K562 (cell line): ENCODE results near the gene HIVEP3. TPM values are rescaled to one million over a fixed set of nuclear protein-coding genes. Genes with fewer than 3 reads are reported as not detected.

Experiments
- ARNT ChIP-seq, 2 experiments: fragments of 450-650 bp; IDR thresholded peaks; 2 replicates each; pipeline ENCODE4 v1.6.1; 2016; ENCODE audit warnings: mild to moderate bottlenecking in 1 of 2
- CBFA2T2 ChIP-seq: fragments of 450-650 bp; conservative IDR thresholded peaks from 2 replicates; pipeline ENCODE4 v1.6.1; 2017; ENCODE audit warnings: mild to moderate bottlenecking
- CC2D1A ChIP-seq: fragments of 450-650 bp; IDR thresholded peaks from 2 replicates; pipeline ENCODE4 v1.6.1; 2017; ENCODE audit warnings: mild to moderate bottlenecking
- CREBBP ChIP-seq: IDR thresholded peaks from one replicate; pipeline ENCODE4 v1.6.1; 2012; ENCODE audit warnings: low read depth, mild to moderate bottlenecking, control low read depth, inconsistent platforms, low read length
- CXXC5 ChIP-seq: fragments of 250-450 bp; sonication (Bioruptor Pico); IDR thresholded peaks from 2 replicates; pipeline ENCODE4 v1.8.0; 2022; ENCODE audit warnings: inconsistent platforms, mild to moderate bottlenecking, moderate library complexity
- FOSL1 ChIP-seq: fragments of 200-800 bp; sonication (Bioruptor generic); conservative IDR thresholded peaks from 2 replicates; pipeline ENCODE4 v1.6.1; 2016; ENCODE audit warnings: missing genetic modification characterization, missing compliant biosample characterization
- HMG20A ChIP-seq: fragments of 450-650 bp; formaldehyde crosslinking; conservative IDR thresholded peaks from 2 replicates; pipeline ENCODE4 v1.4.0; 2020; ENCODE audit warnings: mild to moderate bottlenecking, mixed read lengths
- KLF16 ChIP-seq: IDR thresholded peaks from 2 replicates; pipeline ENCODE4 v1.6.1; 2016; ENCODE audit warnings: antibody characterized with exemption
- MEF2D ChIP-seq: conservative IDR thresholded peaks from 2 replicates; pipeline ENCODE4 v1.6.1; 2016; ENCODE audit warnings: low read depth, missing genetic modification characterization, missing compliant biosample characterization
- MEIS2 ChIP-seq: fragments of 450-650 bp; IDR thresholded peaks from 2 replicates; pipeline ENCODE4 v1.6.1; 2014; ENCODE audit warnings: mild to moderate bottlenecking; ENCODE audit not compliant: partially characterized antibody
- MYC ChIP-seq, 2 experiments: fragments of 250-450 bp in 1 of 2; sonication (Bioruptor Pico) in 1 of 2; IDR thresholded peaks; 2 replicates each; pipeline versions ENCODE4 v1.5.1 to v1.6.1; 2012 to 2021; ENCODE audit warnings: low read depth in 2 of 2, borderline replicate concordance in 1 of 2, improper control_type of control experiment in 1 of 2, low read length in 1 of 2, mild to moderate bottlenecking in 1 of 2, moderate library complexity in 1 of 2
- RBM15 ChIP-seq: fragments of 200-400 bp; formaldehyde crosslinking; IDR thresholded peaks from 2 replicates; pipeline ENCODE4 v1.6.1; 2018; ENCODE audit warnings: mild to moderate bottlenecking, low read length, moderate library complexity; ENCODE audit not compliant: insufficient read depth
- SUPT5H ChIP-seq: fragments of 450-650 bp; IDR thresholded peaks from 2 replicates; pipeline ENCODE4 v1.6.1; 2016
- ZBTB17 ChIP-seq: fragments of 450-650 bp; formaldehyde crosslinking; IDR thresholded peaks from 2 replicates; pipeline ENCODE4 v1.4.0; 2020; ENCODE audit warnings: mild to moderate bottlenecking
- ZFP30 ChIP-seq: fragments of 250-450 bp; sonication (Bioruptor Pico); IDR thresholded peaks from 2 replicates; pipeline ENCODE4 v1.8.0; 2022; ENCODE audit warnings: moderate library complexity, mild to moderate bottlenecking, inconsistent platforms, borderline replicate concordance
- ZNF12 ChIP-seq: sonication (generic); formaldehyde crosslinking; IDR thresholded peaks from 2 replicates; pipeline ENCODE4 v1.4.0; 2020; ENCODE audit warnings: mild to moderate bottlenecking, missing genetic modification reagents
- polyA plus RNA-seq, 8 experiments: library from polyadenylated mRNA; depleted of rRNA in 4 of 8; stranded (reverse) in 5 of 8; unstranded in 3 of 8; fragments of >200 nt; fragmentation: Nextera tagmentation in 2 of 8; fragmentation: Illumina TruSeq in 1 of 8; extraction: Ambion mirVana in 2 of 8; extraction: Trizol in 1 of 8; gene quantifications; 2 replicates each; pipeline versions ENCODE4 v1.2.1 to v1.2.3, GENCODE V29; 2011 to 2014; ENCODE audit warnings: inconsistent platforms in 1 of 8, missing spikeins in 1 of 8
- total RNA-seq, 7 experiments: library from RNA; depleted of rRNA in 6 of 7; stranded (reverse); fragments of >200 nt in 6 of 7; fragmentation: Illumina TruSeq in 2 of 7; extraction: Trizol in 2 of 7; gene quantifications; 2 replicates each; pipeline versions ENCODE4 v1.2.1 to v1.2.3, GENCODE V29; 2011 to 2021; ENCODE audit warnings: low replicate concordance in 1 of 7
- TF ChIP-seq, protein P1 (sequence below): sonication (generic); formaldehyde crosslinking; IDR thresholded peaks from 2 replicates; pipeline ENCODE4 v1.8.0; 2022; ENCODE audit warnings: mild to moderate bottlenecking, missing genetic modification reagents, borderline replicate concordance
- TF ChIP-seq, protein P2 (sequence below): sonication (generic); formaldehyde crosslinking; IDR thresholded peaks from 2 replicates; pipeline ENCODE4 v1.8.1; 2023; ENCODE audit warnings: mild to moderate bottlenecking, missing genetic modification reagents
- TF ChIP-seq, protein P3 (sequence below): fragments of 450-650 bp; IDR thresholded peaks from 2 replicates; pipeline ENCODE4 v1.7.1; 2018; ENCODE audit warnings: mild to moderate bottlenecking, low read depth; ENCODE audit not compliant: partially characterized antibody
- TF ChIP-seq, protein P4 (sequence below): sonication (generic); formaldehyde crosslinking; IDR thresholded peaks from 2 replicates; pipeline ENCODE4 v1.8.0; 2022; ENCODE audit warnings: mild to moderate bottlenecking, missing genetic modification reagents
- TF ChIP-seq, protein P5 (sequence below): sonication (generic); formaldehyde crosslinking; IDR thresholded peaks from 2 replicates; pipeline ENCODE4 v1.8.0; 2022; ENCODE audit warnings: mild to moderate bottlenecking, missing genetic modification reagents

The HIVEP3 gene
- total and polyA plus RNA-seq, 9 of the 15 experiments (the other 6 are each of a cell fraction or from before 2014, with no cell fraction given): 0.09 to 0.58 (median 0.34) TPM; not detected in 1

DNA sequence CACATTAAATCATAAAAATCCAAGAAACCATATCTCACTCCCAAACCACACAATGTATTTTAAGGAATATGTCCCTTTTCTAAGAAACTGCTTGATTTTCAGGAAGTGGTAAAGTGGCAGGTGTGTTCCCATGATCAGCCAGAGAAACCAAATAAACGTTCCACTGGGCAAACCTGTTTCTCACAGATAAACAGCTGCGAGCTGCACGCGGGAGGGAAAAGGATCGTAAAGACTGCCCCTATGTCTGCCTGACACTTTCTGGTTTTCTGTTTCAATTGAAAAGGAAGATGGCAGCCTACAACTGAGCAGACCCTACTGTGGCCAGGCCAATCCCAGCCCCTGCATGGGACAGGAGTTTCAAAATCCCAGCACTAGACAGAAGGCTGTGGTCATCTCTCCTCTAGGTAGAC is 36.6 kb downstream of the HIVEP3 start (continued):
- TF ChIP-seq CXXC5 (CRISPR knock-in tag) (peak; percentile 96), CREBBP (no peak), MYC (IDR thresholded peaks at IDR 0.05; ENCODE audit: low read depth, low read length) (peak; percentile 76), MYC (CRISPR knock-in tag; IDR thresholded peaks at IDR 0.05; ENCODE audit: borderline replicate concordance, low read depth) (no peak), CC2D1A (peak; percentile 74; the same call in 1 of the 2 replicates), RBM15 (no peak), SUPT5H (no peak), CBFA2T2 (peak; percentile 96), HMG20A (CRISPR knock-in tag) (no peak), FOSL1 (tag) (peak; percentile 68), MEF2D (peak; percentile 86), KLF16 (peak; percentile 96), ZFP30 (no peak), ZBTB17 (CRISPR knock-in tag) (no peak), MEIS2 (peak; percentile 66), ZNF12 (CRISPR knock-in tag) (no peak), ARNT (IDR thresholded peaks at IDR 0.05) (peak; percentile 67 to 74; a peak in 3 of 4 replicates)
- TF ChIP-seq, protein P1, sequence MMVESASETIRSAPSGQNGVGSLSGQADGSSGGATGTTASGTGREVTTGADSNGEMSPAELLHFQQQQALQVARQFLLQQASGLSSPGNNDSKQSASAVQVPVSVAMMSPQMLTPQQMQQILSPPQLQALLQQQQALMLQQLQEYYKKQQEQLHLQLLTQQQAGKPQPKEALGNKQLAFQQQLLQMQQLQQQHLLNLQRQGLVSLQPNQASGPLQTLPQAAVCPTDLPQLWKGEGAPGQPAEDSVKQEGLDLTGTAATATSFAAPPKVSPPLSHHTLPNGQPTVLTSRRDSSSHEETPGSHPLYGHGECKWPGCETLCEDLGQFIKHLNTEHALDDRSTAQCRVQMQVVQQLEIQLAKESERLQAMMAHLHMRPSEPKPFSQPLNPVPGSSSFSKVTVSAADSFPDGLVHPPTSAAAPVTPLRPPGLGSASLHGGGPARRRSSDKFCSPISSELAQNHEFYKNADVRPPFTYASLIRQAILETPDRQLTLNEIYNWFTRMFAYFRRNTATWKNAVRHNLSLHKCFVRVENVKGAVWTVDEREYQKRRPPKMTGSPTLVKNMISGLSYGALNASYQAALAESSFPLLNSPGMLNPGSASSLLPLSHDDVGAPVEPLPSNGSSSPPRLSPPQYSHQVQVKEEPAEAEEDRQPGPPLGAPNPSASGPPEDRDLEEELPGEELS (CRISPR knock-in tag): no peak
- TF ChIP-seq, protein P2, sequence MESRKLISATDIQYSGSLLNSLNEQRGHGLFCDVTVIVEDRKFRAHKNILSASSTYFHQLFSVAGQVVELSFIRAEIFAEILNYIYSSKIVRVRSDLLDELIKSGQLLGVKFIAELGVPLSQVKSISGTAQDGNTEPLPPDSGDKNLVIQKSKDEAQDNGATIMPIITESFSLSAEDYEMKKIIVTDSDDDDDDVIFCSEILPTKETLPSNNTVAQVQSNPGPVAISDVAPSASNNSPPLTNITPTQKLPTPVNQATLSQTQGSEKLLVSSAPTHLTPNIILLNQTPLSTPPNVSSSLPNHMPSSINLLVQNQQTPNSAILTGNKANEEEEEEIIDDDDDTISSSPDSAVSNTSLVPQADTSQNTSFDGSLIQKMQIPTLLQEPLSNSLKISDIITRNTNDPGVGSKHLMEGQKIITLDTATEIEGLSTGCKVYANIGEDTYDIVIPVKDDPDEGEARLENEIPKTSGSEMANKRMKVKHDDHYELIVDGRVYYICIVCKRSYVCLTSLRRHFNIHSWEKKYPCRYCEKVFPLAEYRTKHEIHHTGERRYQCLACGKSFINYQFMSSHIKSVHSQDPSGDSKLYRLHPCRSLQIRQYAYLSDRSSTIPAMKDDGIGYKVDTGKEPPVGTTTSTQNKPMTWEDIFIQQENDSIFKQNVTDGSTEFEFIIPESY: no peak
- TF ChIP-seq, protein P3, sequence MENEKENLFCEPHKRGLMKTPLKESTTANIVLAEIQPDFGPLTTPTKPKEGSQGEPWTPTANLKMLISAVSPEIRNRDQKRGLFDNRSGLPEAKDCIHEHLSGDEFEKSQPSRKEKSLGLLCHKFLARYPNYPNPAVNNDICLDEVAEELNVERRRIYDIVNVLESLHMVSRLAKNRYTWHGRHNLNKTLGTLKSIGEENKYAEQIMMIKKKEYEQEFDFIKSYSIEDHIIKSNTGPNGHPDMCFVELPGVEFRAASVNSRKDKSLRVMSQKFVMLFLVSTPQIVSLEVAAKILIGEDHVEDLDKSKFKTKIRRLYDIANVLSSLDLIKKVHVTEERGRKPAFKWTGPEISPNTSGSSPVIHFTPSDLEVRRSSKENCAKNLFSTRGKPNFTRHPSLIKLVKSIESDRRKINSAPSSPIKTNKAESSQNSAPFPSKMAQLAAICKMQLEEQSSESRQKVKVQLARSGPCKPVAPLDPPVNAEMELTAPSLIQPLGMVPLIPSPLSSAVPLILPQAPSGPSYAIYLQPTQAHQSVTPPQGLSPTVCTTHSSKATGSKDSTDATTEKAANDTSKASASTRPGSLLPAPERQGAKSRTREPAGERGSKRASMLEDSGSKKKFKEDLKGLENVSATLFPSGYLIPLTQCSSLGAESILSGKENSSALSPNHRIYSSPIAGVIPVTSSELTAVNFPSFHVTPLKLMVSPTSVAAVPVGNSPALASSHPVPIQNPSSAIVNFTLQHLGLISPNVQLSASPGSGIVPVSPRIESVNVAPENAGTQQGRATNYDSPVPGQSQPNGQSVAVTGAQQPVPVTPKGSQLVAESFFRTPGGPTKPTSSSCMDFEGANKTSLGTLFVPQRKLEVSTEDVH: peak; percentile 45
- TF ChIP-seq, protein P4, sequence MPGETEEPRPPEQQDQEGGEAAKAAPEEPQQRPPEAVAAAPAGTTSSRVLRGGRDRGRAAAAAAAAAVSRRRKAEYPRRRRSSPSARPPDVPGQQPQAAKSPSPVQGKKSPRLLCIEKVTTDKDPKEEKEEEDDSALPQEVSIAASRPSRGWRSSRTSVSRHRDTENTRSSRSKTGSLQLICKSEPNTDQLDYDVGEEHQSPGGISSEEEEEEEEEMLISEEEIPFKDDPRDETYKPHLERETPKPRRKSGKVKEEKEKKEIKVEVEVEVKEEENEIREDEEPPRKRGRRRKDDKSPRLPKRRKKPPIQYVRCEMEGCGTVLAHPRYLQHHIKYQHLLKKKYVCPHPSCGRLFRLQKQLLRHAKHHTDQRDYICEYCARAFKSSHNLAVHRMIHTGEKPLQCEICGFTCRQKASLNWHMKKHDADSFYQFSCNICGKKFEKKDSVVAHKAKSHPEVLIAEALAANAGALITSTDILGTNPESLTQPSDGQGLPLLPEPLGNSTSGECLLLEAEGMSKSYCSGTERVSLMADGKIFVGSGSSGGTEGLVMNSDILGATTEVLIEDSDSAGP (CRISPR knock-in tag): no peak
- TF ChIP-seq, protein P5, sequence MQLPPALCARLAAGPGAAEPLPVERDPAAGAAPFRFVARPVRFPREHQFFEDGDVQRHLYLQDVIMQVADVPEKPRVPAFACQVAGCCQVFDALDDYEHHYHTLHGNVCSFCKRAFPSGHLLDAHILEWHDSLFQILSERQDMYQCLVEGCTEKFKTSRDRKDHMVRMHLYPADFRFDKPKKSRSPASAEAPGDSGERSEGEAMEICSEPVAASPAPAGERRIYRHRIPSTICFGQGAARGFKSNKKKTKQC: no peak
